Occipital lobe (tissue), 2 donors: Measurements from ENCODE around the gene TSLP. TPM values are rescaled to one million over a fixed set of nuclear protein-coding genes. Genes with fewer than 3 reads are reported as not detected.

Experiments
- DNase-seq: peaks from one replicate; lab custom pipeline; 2025; lab: John Stamatoyannopoulos, UW
- total RNA-seq: library from RNA; depleted of rRNA; stranded (reverse); fragments of >200 nt; gene quantifications from one replicate; pipeline ENCODE4 v1.2.3, GENCODE V29; 2014

Gene TSLP
- total RNA-seq = not detected

DNA sequence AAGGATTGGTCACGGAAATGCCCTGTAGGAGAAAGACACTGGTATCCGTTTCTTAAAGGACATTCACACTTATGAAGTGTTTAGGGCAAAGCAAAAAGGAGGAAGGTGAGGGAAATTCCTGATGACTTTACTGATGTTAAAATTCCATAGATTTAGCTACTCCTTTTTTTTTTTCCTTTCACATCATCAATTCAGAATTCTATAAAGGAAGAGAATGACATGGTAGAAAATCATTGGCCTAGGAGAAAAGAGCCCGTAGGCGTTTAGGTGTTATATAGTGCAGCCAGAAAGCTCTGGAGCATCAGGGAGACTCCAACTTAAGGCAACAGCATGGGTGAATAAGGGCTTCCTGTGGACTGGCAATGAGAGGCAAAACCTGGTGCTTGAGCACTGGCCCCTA lies at the start of gene TSLP:
Gene TSLP (plus strand): TSS at position 301 of the 400 bp plus-strand sequence. CDS start 178 bp downstream, outside the sequence.
- DNase-seq = no peak

GRCh38 chr5:111022301-111022700 lies 49.2 kb upstream of the TSLP start:
- no peak for DNase-seq

DNA sequence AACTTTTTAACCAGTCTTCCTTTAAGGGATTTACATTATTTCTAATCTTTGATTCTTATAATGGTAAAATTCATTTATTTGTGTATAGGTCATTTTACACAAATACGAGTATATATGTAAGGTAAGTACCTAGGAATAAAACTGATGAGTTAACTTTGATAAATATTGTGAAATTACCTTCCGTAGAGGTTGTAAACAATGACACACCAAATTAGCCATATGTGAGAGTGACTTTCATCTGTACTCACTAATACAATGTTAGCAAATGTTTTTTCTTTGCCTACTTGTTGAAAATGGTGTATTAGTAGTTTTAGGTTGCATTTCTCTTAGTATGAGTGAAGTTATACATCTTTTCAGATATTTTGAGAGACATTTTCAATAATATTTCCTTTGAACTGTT lies 42.6 kb upstream of the TSLP start:
- no peak for DNase-seq

DNA sequence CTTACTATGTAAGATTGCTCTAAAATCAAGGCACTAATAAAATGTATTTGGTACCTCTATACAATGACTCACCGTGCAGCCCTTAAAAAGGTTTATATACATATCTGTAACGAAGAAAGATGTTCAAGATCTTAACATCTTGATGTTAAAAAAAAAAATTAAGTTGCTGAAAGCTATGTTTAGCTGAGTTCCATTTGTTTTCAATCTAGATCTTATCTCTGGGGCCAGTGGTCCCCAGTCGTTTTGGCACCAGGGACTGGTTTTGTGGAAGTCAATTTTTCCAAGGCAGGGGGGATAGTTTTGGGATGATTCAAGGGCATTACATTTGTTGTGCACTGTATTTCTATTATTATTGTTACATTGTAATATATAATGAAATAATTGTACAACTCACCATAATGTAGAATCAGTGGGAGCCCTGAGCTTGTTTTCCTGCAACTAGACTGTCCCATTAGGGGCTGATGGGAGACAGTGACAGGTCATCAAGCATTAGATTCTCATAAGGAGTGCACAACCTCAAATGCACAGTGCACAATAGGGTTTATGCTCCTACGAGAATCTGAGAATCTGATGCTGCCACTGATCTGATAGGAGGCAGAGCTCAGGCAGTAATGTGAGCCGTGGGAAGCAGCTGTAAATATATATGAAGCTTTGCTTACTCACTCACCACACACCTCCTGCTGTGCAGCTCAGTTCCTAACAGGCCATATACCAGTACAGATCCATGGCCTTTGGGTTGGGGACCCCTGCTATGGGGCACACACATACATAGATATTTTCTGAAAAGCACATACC lies 27.6 kb upstream of the TSLP start:
- DNase-seq = no peak

DNA sequence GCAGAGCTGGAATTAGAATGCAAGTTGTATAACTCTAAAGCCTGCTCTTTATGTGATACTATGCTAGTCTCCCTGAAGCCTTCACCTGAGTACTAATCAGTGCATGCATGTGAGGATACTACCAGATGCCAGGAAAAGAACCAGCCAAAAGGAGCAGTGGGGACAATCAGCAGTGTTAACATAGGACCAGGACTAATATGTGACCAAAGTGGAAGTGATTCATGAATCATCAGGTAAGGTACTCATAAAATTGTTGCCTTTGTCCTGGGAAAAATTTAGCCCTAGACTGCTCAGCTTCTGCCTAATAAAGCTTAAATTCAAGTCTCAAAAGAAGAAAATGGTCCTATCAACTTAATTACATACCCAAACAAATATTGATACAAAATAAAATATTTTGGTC lies 13.4 kb upstream of the TSLP start:
- DNase-seq = no peak

GRCh38 chr5:111060169-111060568 lies 11.3 kb upstream of the TSLP start:
- DNase-seq = no peak

DNA sequence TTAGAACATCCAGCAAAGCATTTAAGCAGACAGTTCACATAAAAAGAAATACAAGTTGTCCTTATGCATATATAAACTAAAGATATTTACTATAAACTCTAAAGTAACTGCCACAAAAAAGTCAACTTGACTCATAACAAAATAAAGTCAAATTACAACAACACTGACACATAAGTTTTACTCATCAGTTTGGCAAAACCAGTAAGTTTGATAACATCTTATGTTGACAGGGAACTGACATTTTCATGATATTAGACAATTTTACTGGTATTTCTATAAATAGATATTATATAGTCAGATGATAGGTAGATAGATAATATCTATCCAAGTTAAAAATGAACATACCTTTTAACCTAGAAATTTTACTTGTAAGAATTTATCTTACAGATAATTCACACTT lies 9.9 kb upstream of the TSLP start:
- DNase-seq = no peak

GRCh38 chr5:111063709-111064322 lies 7.7 kb upstream of the TSLP start:
- no peak for DNase-seq

DNA sequence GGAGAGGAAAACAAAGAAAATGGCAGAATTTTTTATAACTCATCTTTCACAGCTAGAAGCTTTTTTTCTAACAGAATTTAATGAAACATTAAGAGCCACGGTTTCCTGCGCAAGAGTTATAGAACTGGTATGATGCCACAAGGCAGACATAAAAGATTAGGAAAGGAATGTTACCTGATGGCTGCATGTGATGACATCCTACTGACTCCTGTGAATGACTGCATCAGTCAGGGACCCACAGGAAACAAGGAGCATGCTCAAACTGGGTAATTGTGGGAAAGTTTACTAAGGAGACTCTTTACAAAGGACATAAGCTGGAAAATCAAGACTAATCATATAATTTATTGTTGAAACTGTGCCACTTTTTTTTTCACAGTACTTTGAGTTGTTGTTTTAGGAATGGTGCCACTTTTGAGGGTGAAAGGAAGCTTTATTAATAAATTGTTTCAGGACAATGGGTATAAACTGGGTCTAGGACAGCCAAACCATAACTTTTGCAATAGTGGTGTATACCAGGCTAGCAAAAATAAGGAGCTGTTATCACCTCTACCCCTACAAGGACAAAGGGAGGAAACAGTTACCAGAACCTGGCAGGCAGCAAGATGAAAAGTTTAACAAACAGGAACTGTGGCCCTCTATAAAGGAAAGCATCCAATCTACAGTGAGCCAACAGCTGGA lies 5.1 kb upstream of the TSLP start:
- no peak for DNase-seq

GRCh38 chr5:111068213-111068612 lies 3.3 kb upstream of the TSLP start:
- no peak for DNase-seq

GRCh38 chr5:111069839-111070238 lies 1.7 kb upstream of the TSLP start:
- no peak for DNase-seq

GRCh38 chr5:111070272-111071134 lies 1.0 kb upstream of the TSLP start:
- peak; percentile 3 for DNase-seq

DNA sequence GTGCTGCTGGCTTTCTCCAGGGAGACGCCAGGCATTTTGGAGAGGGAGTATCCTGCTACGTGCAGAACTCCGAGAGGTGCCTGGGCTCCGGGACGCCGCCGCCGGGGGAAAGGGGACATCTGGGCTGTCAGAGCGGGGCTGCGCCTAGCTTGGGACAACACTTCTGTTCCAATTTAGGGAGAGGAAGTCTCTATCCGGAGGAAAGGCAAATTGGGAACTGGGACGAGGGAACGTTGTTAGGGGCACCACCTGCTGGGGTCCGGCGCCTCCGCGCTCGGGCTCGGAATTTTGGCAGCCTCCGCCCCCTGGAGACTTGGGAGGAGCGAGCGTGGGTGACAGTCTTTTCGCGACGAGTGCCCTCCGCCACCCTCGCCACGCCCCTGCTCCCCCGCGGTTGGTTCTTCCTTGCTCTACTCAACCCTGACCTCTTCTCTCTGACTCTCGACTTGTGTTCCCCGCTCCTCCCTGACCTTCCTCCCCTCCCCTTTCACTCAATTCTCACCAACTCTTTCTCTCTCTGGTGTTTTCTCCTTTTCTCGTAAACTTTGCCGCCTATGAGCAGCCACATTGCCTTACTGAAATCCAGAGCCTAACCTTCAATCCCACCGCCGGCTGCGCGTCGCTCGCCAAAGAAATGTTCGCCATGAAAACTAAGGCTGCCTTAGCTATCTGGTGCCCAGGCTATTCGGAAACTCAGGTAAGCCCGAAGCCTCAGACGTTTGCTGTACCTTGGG lies 1.6 kb downstream of the TSLP start:
- DNase-seq = peak; percentile 1

- DNase-seq = no peak
These were observed 2.7 kb downstream of the TSLP start for GRCh38 chr5:111074244-111074643.

- DNase-seq = no peak
These were observed 4.0 kb downstream of the TSLP start for GRCh38 chr5:111075520-111075919.

GRCh38 chr5:111076091-111076490 lies 4.6 kb downstream of the TSLP start:
- no peak for DNase-seq

GRCh38 chr5:111077678-111078077 lies 6.2 kb downstream of the TSLP start:
- no peak for DNase-seq

- no peak for DNase-seq
These were observed 8.3 kb downstream of the TSLP start for GRCh38 chr5:111079846-111080245.

DNA sequence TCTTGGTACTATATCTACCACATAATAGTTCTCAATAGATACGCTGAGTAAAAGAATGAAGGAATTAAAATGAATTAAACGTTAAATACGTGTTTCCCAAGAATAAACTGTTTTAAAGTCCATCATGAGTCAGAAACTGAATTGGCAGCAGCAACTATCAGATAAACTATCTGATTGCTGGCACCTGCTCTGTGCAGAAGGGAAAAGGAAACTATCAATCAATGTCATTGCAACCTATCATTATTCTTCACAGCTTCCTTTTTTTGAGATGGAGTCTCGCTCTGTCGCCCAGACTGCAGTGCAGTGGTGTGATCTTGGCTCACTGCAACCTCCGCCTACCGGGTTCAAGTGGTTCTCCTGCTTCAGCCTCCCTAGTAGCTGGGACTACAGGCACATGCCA lies 11.8 kb downstream of the TSLP start:
- no peak for DNase-seq

DNA sequence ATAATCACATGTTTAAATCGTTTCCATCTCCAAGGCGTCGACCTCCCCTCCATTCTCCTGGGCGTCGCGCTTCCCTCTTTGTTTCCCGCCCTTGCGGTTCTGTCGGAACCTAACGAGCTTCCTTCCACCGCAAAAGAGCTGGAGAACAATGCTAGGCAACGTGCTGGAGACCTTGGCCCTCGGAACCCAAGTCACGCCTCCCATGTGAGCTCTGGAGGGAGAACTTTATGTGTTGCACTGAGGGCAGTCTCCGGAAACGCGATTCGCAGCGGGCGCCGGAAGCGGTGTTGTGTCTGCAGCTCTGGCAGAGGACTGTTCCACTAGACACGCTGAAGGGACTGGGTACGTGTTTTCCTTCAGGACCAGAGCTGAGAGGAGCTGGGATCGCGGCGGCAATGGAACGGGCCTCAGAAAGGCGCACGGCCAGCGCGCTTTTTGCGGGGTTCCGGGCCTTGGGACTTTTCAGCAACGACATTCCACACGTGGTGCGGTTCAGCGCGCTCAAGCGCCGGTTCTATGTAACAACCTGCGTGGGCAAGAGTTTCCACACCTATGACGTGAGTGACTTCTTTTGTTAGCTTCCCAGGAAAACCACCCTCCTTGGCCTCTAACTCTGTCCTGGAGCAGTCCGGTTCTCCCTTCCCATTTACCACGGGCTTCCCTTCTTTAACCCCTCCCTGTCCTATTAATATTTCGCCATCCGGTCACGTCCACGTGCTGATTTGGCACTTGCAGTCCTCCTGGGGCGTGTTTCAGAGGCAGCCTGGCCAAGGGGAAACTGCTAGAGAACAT lies 20.7 kb downstream of the TSLP start, which contains the start of gene WDR36:
Gene WDR36 (plus strand): TSS at position 287 of the 792 bp plus-strand sequence. CDS start 109 bp downstream, at position 396.
- peak; percentile 90 for DNase-seq
